Stromal cell of bone marrow (primary cell): ENCODE results near the gene POU1F1.
"Not testable (repeated sequence)": the region's sequence is repeated elsewhere in the genome, so short reads cannot be mapped to it uniquely, and the experiment has no call there.

Source experiments
- DNase-seq: peaks from one replicate; pipeline ENCODE4 v3.0.0-alpha.2; 2012; ENCODE audit warnings: low read depth

POU1F1 gene

GRCh38 chr3:87250009-87250408, 26.4 kb downstream of the POU1F1 start:
- DNase-seq: no peak

GRCh38 chr3:87248831-87249230, 27.6 kb downstream of the POU1F1 start:
- DNase-seq: no peak

DNA sequence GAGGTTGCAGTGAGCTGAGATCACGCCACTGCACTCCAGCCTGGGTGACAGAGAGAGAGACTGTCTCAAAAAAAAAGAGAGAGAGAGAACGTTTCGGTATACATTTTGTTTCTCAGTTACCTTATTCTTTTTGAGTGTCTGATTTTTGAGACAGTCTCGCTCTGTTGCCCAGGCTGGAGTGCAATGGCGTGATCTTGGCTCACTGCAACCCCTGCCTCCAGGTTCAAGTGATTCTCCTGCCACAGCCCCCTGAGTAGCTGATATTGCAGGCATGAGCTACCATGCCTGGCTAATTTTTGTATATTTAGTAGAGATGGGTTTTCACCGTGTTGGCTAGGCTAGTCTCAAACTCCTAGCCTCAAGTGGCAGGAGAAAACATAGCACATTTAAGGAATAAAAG, 28.2 kb downstream of the POU1F1 start:
- not testable (repeated sequence) for DNase-seq

GRCh38 chr3:87247430-87247773, 29.0 kb downstream of the POU1F1 start:
- no peak for DNase-seq

- no peak for DNase-seq
Observed at GRCh38 chr3:87246662-87247429, 29.5 kb downstream of the POU1F1 start.

DNA sequence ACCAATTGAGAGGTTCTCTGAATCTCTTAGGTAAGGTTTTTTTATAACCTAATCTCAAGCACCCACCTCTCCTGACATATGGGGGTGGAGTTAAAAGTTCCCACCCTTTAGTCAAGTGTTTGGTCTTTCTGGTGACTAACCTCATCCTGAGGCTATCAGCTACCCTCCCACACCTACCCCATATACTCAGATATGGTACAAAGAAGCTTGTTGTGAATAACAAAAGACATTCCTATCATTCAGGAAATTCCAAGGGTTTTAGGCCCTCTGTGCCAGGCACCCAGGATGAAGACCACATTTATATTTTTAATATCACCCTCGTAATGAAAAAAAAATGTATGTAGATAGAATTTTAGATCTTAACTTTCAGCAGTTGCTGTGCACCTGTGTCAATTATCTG, 40.3 kb downstream of the POU1F1 start:
- no peak for DNase-seq

DNA sequence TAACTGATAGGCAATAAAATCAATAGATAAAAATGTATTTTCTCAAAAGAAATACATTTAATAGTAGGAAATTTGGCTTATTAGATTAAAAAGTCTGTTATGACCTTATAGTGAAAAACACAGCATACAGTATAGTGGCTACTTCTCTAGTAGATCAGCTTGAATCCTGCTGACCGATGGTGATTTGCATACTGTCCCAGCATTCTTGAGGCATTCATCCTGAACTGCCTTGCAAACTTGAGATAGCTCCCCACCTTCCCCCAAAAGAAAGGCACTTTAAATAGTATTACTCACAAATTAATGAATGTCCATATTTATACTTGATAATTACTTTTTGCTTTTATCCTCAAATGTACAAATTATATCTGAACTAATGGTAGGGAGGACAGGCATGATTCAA, 42.6 kb downstream of the POU1F1 start:
- no peak for DNase-seq

- no peak for DNase-seq
Observed at GRCh38 chr3:87229113-87229512, 47.3 kb downstream of the POU1F1 start.

- no peak for DNase-seq
Observed at GRCh38 chr3:87228316-87228715, 48.1 kb downstream of the POU1F1 start.

- no peak for DNase-seq
Observed at GRCh38 chr3:87227835-87228144, 48.6 kb downstream of the POU1F1 start.

GRCh38 chr3:87227104-87227834, 49.1 kb downstream of the POU1F1 start, which contains the start of gene CHMP2B:
TSS of gene CHMP2B (plus strand) at chr3:87227309. CDS start at chr3:87227523, 214 bp downstream.
- peak; percentile 86 for DNase-seq

- no peak for DNase-seq
Observed at GRCh38 chr3:87225659-87226058, 50.7 kb downstream of the POU1F1 start.

DNA sequence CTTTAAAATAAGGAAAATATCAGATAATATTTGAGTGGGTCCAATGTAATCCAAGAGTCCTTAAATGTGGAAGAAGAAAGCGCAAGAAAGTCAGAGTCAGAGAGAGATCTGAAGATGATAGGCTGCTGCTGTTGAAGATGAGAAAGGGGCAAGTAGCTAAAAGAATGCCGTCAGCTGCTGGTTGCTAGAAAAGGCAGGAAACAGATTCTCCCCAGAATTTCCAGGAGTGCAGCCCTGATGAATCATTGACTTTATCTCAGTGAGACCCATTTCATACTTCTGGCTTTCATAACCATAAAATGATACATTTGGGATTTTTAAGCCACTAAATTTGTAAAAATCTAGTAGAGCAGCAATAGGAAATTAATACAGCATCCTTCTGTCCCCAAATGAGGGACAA, 56.8 kb downstream of the POU1F1 start:
- DNase-seq: no peak

DNA sequence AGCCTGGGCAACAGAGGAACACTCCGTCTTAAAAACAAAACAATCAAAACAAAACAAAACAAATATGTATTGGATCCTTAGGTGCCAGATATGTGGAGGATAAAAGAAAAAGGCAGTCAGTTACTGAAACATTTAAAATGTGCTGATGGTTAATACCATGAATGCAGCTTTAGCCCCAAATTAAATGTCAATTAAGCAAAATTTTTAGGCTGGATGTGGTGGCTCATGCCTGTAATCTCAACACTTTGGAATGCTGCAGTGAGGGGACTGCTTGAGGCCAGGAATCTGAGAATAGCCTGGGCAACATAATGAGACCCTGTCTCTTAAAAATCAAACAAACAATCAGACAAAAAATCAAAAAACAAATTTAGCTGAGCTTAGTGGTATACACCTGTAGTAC, 57.8 kb downstream of the POU1F1 start:
- no peak for DNase-seq
